ENCODE data around the gene POLN. TPM values are rescaled to one million over a fixed set of nuclear protein-coding genes. Genes with fewer than 3 reads are reported as not detected.

The POLN gene
- total and polyA plus RNA-seq, 2 of the 4 experiments (the other 2 are of a cell fraction), result 0.63 to 0.72 TPM

DNA sequence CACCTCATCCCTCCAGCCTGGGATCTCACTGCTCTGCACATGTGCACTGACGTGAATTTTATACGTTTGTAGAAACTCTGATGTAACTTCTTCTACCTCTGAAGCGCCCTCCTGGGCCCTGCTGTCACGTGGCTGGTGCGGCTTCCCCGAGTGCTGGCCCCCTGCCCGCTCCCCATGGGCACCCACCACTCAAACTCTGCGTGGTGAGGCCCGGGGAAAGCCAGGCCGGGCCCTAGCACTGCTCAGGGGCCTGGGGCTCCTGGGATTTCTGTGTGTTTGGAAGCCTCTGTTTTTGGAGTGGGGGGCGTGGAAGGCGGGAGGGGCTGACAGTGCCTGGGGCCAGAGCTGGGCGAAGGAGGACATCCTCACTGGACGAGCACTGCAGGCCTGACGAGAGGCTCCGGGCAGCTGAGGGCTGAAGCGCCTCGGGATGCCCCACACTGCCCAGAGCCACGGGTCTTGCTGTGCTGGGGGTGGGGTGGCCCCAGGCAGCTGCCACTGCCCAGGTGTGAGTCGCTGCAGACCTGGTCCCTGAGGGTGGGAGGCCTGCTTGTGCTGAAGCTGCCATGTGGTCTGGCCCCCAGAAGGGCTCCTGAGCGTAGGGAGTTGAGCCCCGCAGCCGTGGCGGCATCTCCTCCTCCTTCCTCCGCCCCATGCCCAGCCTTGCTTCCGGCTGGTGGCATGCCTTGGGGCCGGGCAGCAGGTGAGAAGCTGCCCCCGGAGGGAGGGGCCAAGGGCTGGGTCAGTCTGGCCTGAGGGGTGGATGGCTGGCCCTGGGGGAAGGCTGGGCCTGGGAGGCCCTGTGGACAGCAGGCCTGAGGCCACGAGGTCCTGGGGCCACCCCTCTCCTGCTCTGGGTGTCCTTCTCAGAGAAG lies 175.1 kb downstream of the POLN start:
- intact Hi-C loops (cut with micrococcal nuclease), result no loop called here
- WGBS, 2 experiments (ENCODE audit: extremely low coverage in 2 of 2, insufficient read length in 1 of 2), result 70% methylated on average over 3 of the region's 29 CpGs; no CpG with 5 or more reads in 1 of the 2 experiments
- no peak for DNase-seq

More for the DNA sequence above, 175.1 kb downstream of the POLN start:
- no peak for ATAC-seq (ENCODE audit: low read depth)
- H3K18ac ChIP-seq (ENCODE audit: low read depth, low read length), result no peak overlapping the region
- no peaks in the 10 kb centered on the region for H3K79me1 ChIP-seq (ENCODE audit: low read depth in 1 of 2, low read length in 2 of 2)
- peaks cover 11% of the 10 kb centered on the region; the same call in 1 of the 2 replicates for H3K27me3 ChIP-seq (ENCODE audit: control insufficient read depth, insufficient read depth, low read length)
- no peak overlapping the region for H3K4ac ChIP-seq (ENCODE audit: low read depth, low read length)
- no peak overlapping the region for H2AFZ ChIP-seq (replicated peaks; ENCODE audit: low read length, poor library complexity)
- no peak overlapping the region for H4K5ac ChIP-seq (ENCODE audit: low read depth, low read length)
- no peak overlapping the region for H4K91ac ChIP-seq (ENCODE audit: insufficient read depth, low read depth, low read length)
- H4K20me1 ChIP-seq (ENCODE audit: insufficient read depth, low read length), result no peaks in the 10 kb centered on the region
- BruUV-seq (replicated peaks), result no TSS peak
- H3K23ac ChIP-seq (ENCODE audit: low read depth, low read length), result no peak overlapping the region
- no peak overlapping the region for H3K56ac ChIP-seq (ENCODE audit: extremely low read depth, insufficient read depth, low read length)
- dilution Hi-C loops (cut with HindIII; ENCODE audit: low sequenced_read_pairs, unreplicated experiment) (no loop called here), in situ Hi-C loops (cut with MboI; ENCODE audit: low sequenced_read_pairs) (no loop called here)
- no peak overlapping the region for H2AK9ac ChIP-seq (replicated peaks; ENCODE audit: low read depth, low read length, poor library complexity)
- H3K9me1 ChIP-seq (ENCODE audit: insufficient read depth, low read length), result peaks cover 6% of the 10 kb centered on the region; the same call in 1 of the 2 replicates
- ChIA-PET POLR2A (ENCODE audit: unreplicated experiment) (interaction anchor here (0.5 kb wide), 1 partner anchor 12 kb away, joined by 5 read pairs; no protein-coding TSS in a partner anchor), CTCF (interaction anchor here (0.6 kb wide), 1 partner anchor 153 kb away, joined by 3 read pairs; no protein-coding TSS in a partner anchor)
- H2BK15ac ChIP-seq (ENCODE audit: low read depth, low read length), result no peak overlapping the region
- H3K4me1 ChIP-seq (ENCODE audit: control insufficient read depth, insufficient read depth, low read length), result no peaks in the 10 kb centered on the region
- no peak overlapping the region for H3K4me3 ChIP-seq (ENCODE audit: insufficient read depth, low read depth, low read length)
- H3K9ac ChIP-seq (ENCODE audit: low read depth, low read length), result no peak overlapping the region
- H3K36me3 ChIP-seq (ENCODE audit: control insufficient read depth, insufficient read depth, low read length), result no peaks in the 10 kb centered on the region
- H4K8ac ChIP-seq (ENCODE audit: low read depth in 2 of 2, low read length in 2 of 2), result no peak overlapping the region
- no peak overlapping the region for H3K4me2 ChIP-seq (ENCODE audit: low read depth, low read length)
- H3K27ac ChIP-seq (ENCODE audit: insufficient read depth, low read length), result no peak overlapping the region
- H2AK5ac ChIP-seq (ENCODE audit: low read depth, low read length), result no peak overlapping the region
- no peak overlapping the region for H2BK5ac ChIP-seq (ENCODE audit: low read depth, low read length, poor library complexity, severe bottlenecking)
- H3K9me3 ChIP-seq (ENCODE audit: control insufficient read depth, insufficient read depth, low read length), result no peaks in the 10 kb centered on the region
- H2BK20ac ChIP-seq (ENCODE audit: low read depth, low read length), result no peak overlapping the region
- no peak overlapping the region for H2BK120ac ChIP-seq (ENCODE audit: low read depth, low read length)
- H3K14ac ChIP-seq (replicated peaks; ENCODE audit: low read depth, low read length), result no peak overlapping the region
- TF ChIP-seq MAFK (IDR thresholded peaks at IDR 0.05; ENCODE audit: low read depth, low read length), result no peak
- no peak for TF ChIP-seq BHLHE40 (IDR thresholded peaks at IDR 0.05; ENCODE audit: low read depth, low read length)
- TF ChIP-seq CHD1 (IDR thresholded peaks at IDR 0.05; ENCODE audit: low read depth, low read length), result no peak
- TF ChIP-seq RFX5 (IDR thresholded peaks at IDR 0.05; ENCODE audit: low read depth, low read length), result no peak

Data from IMR-90 (cell line).